ENCODE results near the gene HOOK1. TPM values are rescaled to one million over a fixed set of nuclear protein-coding genes. Genes with fewer than 3 reads are reported as not detected.
"Not testable (repeated sequence)": the region's sequence is repeated elsewhere in the genome, so short reads cannot be mapped to it uniquely, and the experiment has no call there.

HOOK1 gene
- total RNA-seq, 1 donor from 2014 or later, result 67.6 TPM

GRCh38 chr1:59908084-59908483, 93.3 kb downstream of the HOOK1 start:
- H3K4me1 Mint-ChIP-seq, result peaks cover 7% of the 10 kb centered on the region
- H3K4me3 Mint-ChIP-seq, result no peak overlapping the region
- H3K36me3 Mint-ChIP-seq, result peaks cover 7% of the 10 kb centered on the region
- no peaks in the 10 kb centered on the region for H3K9me3 Mint-ChIP-seq
- no peak for TF ChIP-seq CTCF (IDR thresholded peaks at IDR 0.05; ENCODE audit: unreplicated experiment)
- no peaks in the 10 kb centered on the region for H3K27me3 Mint-ChIP-seq (ENCODE audit: low read depth)
- no peak overlapping the region for H3K27ac Mint-ChIP-seq
- no peak for DNase-seq (ENCODE audit: low spot score in 2 of 2, unreplicated experiment in 2 of 2)

- Mint-ChIP-seq H3K9me3 (no peaks in the 10 kb centered on the region), H3K4me3 (no peak overlapping the region), H3K27me3 (ENCODE audit: low read depth) (no peaks in the 10 kb centered on the region), H3K4me1 (peaks cover 5% of the 10 kb centered on the region), H3K36me3 (peaks cover 7% of the 10 kb centered on the region), H3K27ac (no peak overlapping the region)
- TF ChIP-seq CTCF (IDR thresholded peaks at IDR 0.05; ENCODE audit: unreplicated experiment), result no peak
- no peak for DNase-seq (ENCODE audit: low spot score in 2 of 2, unreplicated experiment in 2 of 2)
These were observed 93.9 kb downstream of the HOOK1 start for GRCh38 chr1:59908682-59909081.

- H3K36me3 Mint-ChIP-seq; DNase-seq (ENCODE audit: low spot score in 2 of 2, unreplicated experiment in 2 of 2); H3K4me3 Mint-ChIP-seq; H3K9me3 Mint-ChIP-seq; H3K27me3 Mint-ChIP-seq (ENCODE audit: low read depth): not testable (repeated sequence)
- Mint-ChIP-seq H3K27ac (peak overlapping the region; percentile 41), H3K4me1 (peaks cover 38% of the 10 kb centered on the region)
These were observed 100.1 kb downstream of the HOOK1 start for GRCh38 chr1:59914791-59915286.

- no peak for DNase-seq (ENCODE audit: low spot score in 2 of 2, unreplicated experiment in 2 of 2)
- TF ChIP-seq CTCF (IDR thresholded peaks at IDR 0.05; ENCODE audit: unreplicated experiment), result no peak
- Mint-ChIP-seq H3K4me1 (peaks cover 40% of the 10 kb centered on the region), H3K4me3 (no peak overlapping the region), H3K27ac (peak overlapping the region; percentile 10), H3K9me3 (no peaks in the 10 kb centered on the region), H3K27me3 (ENCODE audit: low read depth) (no peaks in the 10 kb centered on the region), H3K36me3 (peaks cover 6% of the 10 kb centered on the region)
These were observed 100.8 kb downstream of the HOOK1 start for GRCh38 chr1:59915516-59915915.

GRCh38 chr1:59917026-59917784, 102.5 kb downstream of the HOOK1 start:
- Mint-ChIP-seq H3K27ac (no peak overlapping the region), H3K9me3 (peaks cover 4% of the 10 kb centered on the region), H3K27me3 (ENCODE audit: low read depth) (peaks cover 5% of the 10 kb centered on the region), H3K4me1 (peaks cover 43% of the 10 kb centered on the region), H3K36me3 (no peaks in the 10 kb centered on the region), H3K4me3 (no peak overlapping the region)
- no peak for DNase-seq (ENCODE audit: low spot score in 2 of 2, unreplicated experiment in 2 of 2)
- TF ChIP-seq CTCF (IDR thresholded peaks at IDR 0.05; ENCODE audit: unreplicated experiment), result no peak

- Mint-ChIP-seq H3K27me3 (ENCODE audit: low read depth) (peaks cover 7% of the 10 kb centered on the region), H3K4me3 (no peak overlapping the region), H3K27ac (no peak overlapping the region), H3K9me3 (peaks cover 4% of the 10 kb centered on the region), H3K4me1 (peaks cover 43% of the 10 kb centered on the region), H3K36me3 (no peaks in the 10 kb centered on the region)
- no peak for DNase-seq (ENCODE audit: low spot score in 2 of 2, unreplicated experiment in 2 of 2)
- TF ChIP-seq CTCF (IDR thresholded peaks at IDR 0.05; ENCODE audit: unreplicated experiment), result no peak
These were observed 103.0 kb downstream of the HOOK1 start for GRCh38 chr1:59917785-59918180.
